GM12874 (cell line): ENCODE results near the gene MTHFS.

ENCODE experiments used
- CTCF ChIP-seq: IDR thresholded peaks from 2 replicates; pipeline ENCODE4 v1.5.1; 2011; ENCODE audit warnings: low read depth, mild to moderate bottlenecking, control low read depth, low read length, moderate library complexity; ENCODE audit not compliant: insufficient read depth

Gene MTHFS

GRCh38 chr15:79858469-79858868 lies 38.3 kb downstream of the MTHFS start:
- no peak for TF ChIP-seq CTCF

- TF ChIP-seq CTCF = peak; percentile 96
These were observed 43.1 kb downstream of the MTHFS start for GRCh38 chr15:79853492-79854328.

- TF ChIP-seq CTCF = peak; percentile 58
These were observed 47.0 kb downstream of the MTHFS start for GRCh38 chr15:79849789-79850188.

- no peak for TF ChIP-seq CTCF
These were observed 50.3 kb downstream of the MTHFS start for GRCh38 chr15:79846539-79846938.

- no peak for TF ChIP-seq CTCF
These were observed 52.6 kb downstream of the MTHFS start for GRCh38 chr15:79844221-79844620.

GRCh38 chr15:79837846-79838245 lies 59.0 kb downstream of the MTHFS start:
- TF ChIP-seq CTCF = no peak

- TF ChIP-seq CTCF = no peak
These were observed 62.3 kb downstream of the MTHFS start for GRCh38 chr15:79834495-79834894.
